ENCODE data around the gene NDUFS4.
"Not testable (repeated sequence)": the region's sequence is repeated elsewhere in the genome, so short reads cannot be mapped to it uniquely, and the experiment has no call there.

The NDUFS4 gene

GRCh38 chr5:53665313-53665712, 104.9 kb downstream of the NDUFS4 start:
- not testable (repeated sequence) for DNase-seq (ENCODE audit: low spot score)

- DNase-seq (ENCODE audit: low spot score), result no peak
Measured at GRCh38 chr5:53667621-53668020, 107.2 kb downstream of the NDUFS4 start.

DNA sequence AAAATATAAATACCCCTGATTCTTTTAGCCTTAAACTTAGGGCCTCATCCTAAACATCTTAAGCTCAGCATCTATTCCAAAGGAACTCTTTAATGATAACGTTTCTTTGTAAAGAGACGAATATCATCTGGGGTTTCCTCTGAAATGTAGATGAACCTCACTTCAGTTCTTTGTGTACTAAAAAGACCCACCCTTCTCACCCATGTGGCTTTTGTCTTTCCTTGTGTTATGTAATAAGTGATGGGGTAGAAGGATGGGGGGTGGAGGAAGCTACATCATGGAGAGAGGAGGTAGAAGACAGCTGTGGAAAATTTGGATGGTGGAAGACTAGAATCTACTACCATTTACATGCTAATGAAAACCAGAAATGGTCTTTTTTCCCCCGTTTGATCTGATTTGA, 111.0 kb downstream of the NDUFS4 start:
- DNase-seq (ENCODE audit: low spot score), result no peak

DNA sequence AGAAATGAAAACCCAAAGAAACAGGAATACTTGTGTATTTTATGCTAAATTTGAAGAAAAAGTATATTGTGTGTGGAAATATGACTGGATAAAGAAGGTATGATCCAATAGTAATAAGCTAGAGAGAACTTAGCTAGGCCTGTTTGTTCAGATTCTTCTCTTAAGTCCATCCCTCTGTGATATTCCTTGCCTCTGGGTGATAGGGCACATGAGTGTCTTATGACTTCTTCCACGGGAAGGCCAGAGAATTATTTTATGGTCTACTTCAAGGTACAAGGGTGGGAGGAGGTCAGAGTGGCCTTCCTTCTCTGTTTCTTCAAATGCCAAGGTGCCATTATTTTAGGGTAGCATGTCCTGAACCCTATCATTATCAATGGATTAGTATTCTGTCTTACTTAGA, 113.7 kb downstream of the NDUFS4 start:
- no peak for DNase-seq (ENCODE audit: low spot score)

GRCh38 chr5:53677632-53678031, 117.2 kb downstream of the NDUFS4 start:
- no peak for DNase-seq (ENCODE audit: low spot score)

DNA sequence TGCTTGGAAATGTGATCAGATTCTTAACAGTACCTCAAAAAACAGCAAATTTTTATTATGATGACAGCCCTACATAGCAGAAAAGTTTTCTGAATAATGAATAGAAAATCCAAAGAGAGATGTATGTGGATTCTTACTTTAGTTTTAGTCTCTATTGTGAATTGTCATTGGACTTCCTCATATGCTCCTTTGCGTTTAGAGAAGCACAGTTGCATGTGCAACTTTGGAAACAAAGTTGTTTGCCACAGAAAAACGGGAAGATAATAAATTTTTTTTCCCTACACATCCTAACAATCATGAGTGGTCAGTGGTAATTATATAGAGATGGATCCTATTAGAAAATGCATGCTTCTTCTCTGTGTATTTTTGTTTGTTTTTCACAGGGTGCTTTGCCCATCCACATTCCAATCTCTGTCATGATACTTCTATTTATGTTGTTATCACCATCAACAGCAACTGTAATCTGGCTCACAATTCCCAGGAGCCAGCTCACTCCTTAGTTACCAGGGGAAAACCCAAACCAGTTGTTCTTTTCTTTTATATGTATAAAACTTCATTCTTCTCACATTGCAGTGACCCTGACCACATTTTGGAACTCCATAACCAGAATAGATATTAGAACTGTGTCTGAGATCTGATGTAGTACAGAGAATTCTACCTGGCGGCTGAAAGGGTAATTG, 118.7 kb downstream of the NDUFS4 start:
- DNase-seq (ENCODE audit: low spot score), result no peak

DNA sequence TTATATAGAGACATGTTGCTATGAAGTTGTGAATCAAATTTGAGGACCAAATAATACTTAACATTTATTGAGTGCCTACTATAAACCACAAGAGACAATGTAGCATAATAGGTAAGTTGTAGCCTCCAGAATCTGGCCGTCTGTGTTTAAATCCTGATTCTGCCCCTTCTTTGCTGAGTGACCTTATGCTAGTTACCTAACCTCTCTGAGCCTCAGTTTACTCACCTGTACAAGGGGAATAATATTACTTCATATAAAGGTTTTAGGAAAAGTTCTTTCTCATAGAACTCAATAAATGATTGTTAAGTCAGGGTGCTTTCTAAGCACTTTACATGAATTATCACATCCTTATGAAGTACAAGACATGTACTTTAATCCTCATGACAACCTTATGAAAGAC, 120.6 kb downstream of the NDUFS4 start:
- no peak for DNase-seq (ENCODE audit: low spot score)

- DNase-seq (ENCODE audit: low spot score), result no peak
Measured at GRCh38 chr5:53691014-53691413, 130.6 kb downstream of the NDUFS4 start.

GRCh38 chr5:53694520-53695022, 134.1 kb downstream of the NDUFS4 start:
- DNase-seq (ENCODE audit: low spot score), result no peak

GRCh38 chr5:53710405-53710804, 150.0 kb downstream of the NDUFS4 start:
- DNase-seq (ENCODE audit: low spot score), result not testable (repeated sequence)

- no peak for DNase-seq (ENCODE audit: low spot score)
Measured at GRCh38 chr5:53712327-53712726, 151.9 kb downstream of the NDUFS4 start.

GRCh38 chr5:53713978-53714666, 153.7 kb downstream of the NDUFS4 start:
- no peak for DNase-seq (ENCODE audit: low spot score)

DNA sequence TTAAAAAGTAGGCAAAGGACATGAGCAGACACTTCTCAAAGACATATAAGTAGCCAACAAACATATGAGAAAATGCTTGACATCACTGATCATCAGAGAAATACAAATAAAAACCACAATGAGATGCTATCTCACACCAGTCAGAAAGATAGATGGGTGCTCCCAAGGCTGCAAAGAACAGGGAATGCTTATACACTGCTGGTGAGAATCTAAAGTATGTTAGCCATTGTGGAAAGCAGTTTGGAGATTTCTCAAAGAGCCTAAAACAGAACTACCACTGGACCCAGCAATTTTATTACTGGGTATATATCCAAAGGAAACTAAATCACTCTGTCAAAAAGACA, 154.2 kb downstream of the NDUFS4 start:
- DNase-seq (ENCODE audit: low spot score), result no peak

GRCh38 chr5:53726121-53726520, 165.7 kb downstream of the NDUFS4 start:
- DNase-seq (ENCODE audit: low spot score), result no peak

DNA sequence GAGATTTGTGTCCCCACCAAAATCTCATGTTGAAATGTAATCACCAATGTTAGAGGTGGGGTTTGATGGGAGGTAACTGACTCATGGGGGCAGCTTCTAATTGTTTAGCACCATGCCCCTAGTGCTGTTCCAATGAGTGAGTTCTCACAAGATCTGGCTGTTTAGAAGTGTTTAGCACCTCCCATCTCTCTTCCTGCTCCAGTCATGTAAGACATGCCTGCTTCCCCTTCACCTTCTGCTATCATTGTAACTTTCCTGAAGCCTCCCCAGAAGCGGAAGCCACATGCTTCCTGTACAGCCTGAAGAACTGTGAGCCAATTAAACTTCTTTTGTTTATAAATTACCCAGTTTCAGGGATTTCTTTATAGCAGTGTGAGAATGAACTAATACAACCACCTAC, 170.5 kb downstream of the NDUFS4 start:
- DNase-seq (ENCODE audit: low spot score), result no peak
